Left ventricle myocardium inferior (tissue), 1 donor: ENCODE results near the gene RMC1. TPM values are rescaled to one million over a fixed set of nuclear protein-coding genes. Genes with fewer than 3 reads are reported as not detected.

Experiments used
- DNase-seq: peaks from one replicate; pipeline ENCODE4 v3.0.0-alpha.2; 2020
- H3K27ac ChIP-seq: fragments of 200-600 bp; replicated peaks from 2 replicates; pipeline ENCODE4 v1.8.0; 2021
- H3K27me3 ChIP-seq: fragments of 200-600 bp; 2 replicates; pipeline ENCODE4 v1.8.0; 2021; ENCODE audit warnings: low read depth
- H3K36me3 ChIP-seq: fragments of 200-600 bp; 2 replicates; pipeline ENCODE4 v1.8.0; 2021
- H3K4me1 ChIP-seq: fragments of 200-600 bp; 2 replicates; pipeline ENCODE4 v1.8.0; 2021
- H3K4me3 ChIP-seq: fragments of 200-600 bp; 2 replicates; pipeline ENCODE4 v1.8.0; 2021; ENCODE audit warnings: mild to moderate bottlenecking, moderate library complexity
- H3K9me3 ChIP-seq: fragments of 200-600 bp; replicated peaks from 2 replicates; pipeline ENCODE4 v1.8.0; 2021
- intact Hi-C: fragments of 100-400 bp; cut with micrococcal nuclease; formaldehyde crosslinking; loops from one replicate; pipeline ENCODE4 v1.11.0; 2022
- total RNA-seq: library from RNA; stranded (reverse); fragmentation: NEBNext Ultra II Directional; extraction: Animal tissue kit (Norgen Biotek cat#: 25700); gene quantifications from one replicate; pipeline ENCODE4 v1.2.1, GENCODE V29; 2021
- TF ChIP-seq, protein P1 (sequence below): fragments of 200-600 bp; IDR thresholded peaks from 2 replicates; pipeline ENCODE4 v1.8.0; 2021; ENCODE audit warnings: antibody characterized with exemption, mild to moderate bottlenecking, borderline replicate concordance
- donor health status: DM: no; HTN: yes; CAD: no; lungs with severe emphysema.

The RMC1 gene
- total RNA-seq, 1 donor from 2014 or later = 14.7 TPM

DNA sequence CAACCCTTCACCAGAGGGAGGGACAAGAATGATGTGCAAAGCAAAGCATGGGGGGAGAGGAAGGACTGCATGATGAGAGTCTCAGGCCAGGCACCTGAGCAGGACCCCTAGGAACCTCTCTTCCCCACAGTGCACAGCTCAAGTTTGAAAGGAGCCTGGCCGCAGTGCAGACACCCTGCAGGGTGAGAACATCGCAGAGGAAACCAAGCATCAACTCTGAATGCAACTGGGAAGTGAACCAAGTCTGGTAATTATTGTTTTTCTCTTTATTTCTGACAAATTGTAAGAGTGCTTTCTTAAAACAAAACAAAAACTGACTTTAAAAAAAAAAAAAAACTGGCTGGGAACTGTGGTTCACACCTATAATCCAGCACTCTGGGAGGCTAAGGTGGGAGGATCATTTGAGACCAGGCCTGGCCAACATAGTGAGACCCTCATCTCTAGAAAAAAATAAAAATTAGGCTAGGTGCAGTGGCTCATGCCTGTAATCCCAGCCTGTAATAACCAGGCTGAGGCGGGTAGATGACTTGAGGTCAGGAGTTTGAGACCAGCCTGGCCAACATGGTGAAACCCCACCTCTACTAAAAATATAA is 67.7 kb downstream of the RMC1 start:
- no peak for DNase-seq
- peaks cover 61% of the 10 kb centered on the region for H3K36me3 ChIP-seq
- intact Hi-C loops = no loop called here
- no peak overlapping the region for H3K27ac ChIP-seq
- TF ChIP-seq, protein P1, sequence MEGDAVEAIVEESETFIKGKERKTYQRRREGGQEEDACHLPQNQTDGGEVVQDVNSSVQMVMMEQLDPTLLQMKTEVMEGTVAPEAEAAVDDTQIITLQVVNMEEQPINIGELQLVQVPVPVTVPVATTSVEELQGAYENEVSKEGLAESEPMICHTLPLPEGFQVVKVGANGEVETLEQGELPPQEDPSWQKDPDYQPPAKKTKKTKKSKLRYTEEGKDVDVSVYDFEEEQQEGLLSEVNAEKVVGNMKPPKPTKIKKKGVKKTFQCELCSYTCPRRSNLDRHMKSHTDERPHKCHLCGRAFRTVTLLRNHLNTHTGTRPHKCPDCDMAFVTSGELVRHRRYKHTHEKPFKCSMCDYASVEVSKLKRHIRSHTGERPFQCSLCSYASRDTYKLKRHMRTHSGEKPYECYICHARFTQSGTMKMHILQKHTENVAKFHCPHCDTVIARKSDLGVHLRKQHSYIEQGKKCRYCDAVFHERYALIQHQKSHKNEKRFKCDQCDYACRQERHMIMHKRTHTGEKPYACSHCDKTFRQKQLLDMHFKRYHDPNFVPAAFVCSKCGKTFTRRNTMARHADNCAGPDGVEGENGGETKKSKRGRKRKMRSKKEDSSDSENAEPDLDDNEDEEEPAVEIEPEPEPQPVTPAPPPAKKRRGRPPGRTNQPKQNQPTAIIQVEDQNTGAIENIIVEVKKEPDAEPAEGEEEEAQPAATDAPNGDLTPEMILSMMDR = no peak
- H3K9me3 ChIP-seq = no peaks in the 10 kb centered on the region
- peaks cover 39% of the 10 kb centered on the region for H3K4me1 ChIP-seq
- no peaks in the 10 kb centered on the region for H3K27me3 ChIP-seq
- H3K4me3 ChIP-seq = no peak overlapping the region

DNA sequence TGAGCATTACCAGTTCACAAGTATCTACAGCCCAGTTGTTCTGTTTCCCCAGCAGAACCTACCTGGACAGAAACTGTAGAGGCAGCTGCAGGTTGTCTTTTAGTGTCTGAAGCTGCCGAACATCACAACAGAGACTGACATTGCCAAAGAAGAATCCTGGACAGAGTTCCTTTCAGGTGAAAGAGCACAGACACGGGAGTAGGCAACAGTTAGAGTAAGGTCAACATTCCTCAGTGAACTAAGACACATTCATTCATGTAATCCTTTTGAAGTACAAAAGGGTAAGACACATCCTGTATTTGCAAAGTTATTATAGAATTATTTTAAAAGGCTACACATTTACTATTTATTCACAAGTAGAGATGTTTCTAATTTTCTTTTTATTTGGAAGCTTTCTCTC is 68.7 kb downstream of the RMC1 start:
- H3K9me3 ChIP-seq = no peaks in the 10 kb centered on the region
- H3K36me3 ChIP-seq = peaks cover 54% of the 10 kb centered on the region
- intact Hi-C loops = no loop called here
- no peak overlapping the region for H3K4me3 ChIP-seq
- no peak for DNase-seq
- H3K4me1 ChIP-seq = peaks cover 39% of the 10 kb centered on the region
- TF ChIP-seq, protein P1 = no peak
- H3K27me3 ChIP-seq = no peaks in the 10 kb centered on the region
- H3K27ac ChIP-seq = peak overlapping the region; percentile 50

DNA sequence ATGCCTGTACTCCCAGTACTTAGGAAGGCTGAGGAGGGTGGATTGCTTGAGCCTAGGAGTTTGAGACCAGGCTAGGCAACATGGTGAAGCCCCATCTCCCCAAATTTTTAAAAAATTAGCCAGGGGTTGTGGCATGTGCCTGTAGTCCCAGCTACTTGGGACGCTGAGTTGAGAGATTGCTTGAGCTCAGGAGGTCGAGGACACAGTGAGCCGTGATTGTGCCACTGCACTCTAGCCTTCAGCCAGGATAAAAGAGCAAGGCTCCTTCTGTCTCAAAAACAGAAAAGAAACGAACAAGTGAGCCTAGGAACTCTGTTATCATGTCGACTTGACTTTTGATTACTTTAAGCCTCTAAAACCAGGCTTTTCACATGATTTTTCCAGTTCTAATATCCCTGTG is 69.3 kb downstream of the RMC1 start:
- TF ChIP-seq, protein P1 = no peak
- DNase-seq = no peak
- Histone ChIP-seq H3K27ac (peak overlapping the region; percentile 50), H3K9me3 (no peaks in the 10 kb centered on the region), H3K4me3 (no peak overlapping the region), H3K36me3 (peaks cover 48% of the 10 kb centered on the region), H3K27me3 (no peaks in the 10 kb centered on the region), H3K4me1 (peaks cover 39% of the 10 kb centered on the region)
- intact Hi-C loops = no loop called here

DNA sequence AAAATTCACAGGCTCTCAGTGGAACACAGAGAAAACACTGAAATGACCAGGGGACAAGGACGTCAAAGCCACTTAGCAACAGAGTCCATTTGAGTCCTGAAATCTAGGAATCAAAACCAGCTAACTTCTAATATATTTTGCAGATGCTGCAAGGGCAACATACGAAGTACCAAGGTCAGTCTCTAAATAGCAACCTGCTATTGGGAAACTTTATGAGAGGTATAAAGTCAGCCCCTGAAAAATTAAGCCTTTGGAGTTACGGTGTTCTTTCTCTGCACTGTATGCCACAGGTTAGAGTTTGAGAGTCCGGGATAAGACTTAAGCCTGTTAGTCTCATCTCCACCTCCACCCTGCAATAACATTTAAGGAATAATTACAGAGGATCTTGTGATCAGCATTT is 69.7 kb downstream of the RMC1 start:
- H3K9me3 ChIP-seq = no peaks in the 10 kb centered on the region
- TF ChIP-seq, protein P1 = no peak
- H3K4me1 ChIP-seq = peaks cover 39% of the 10 kb centered on the region
- intact Hi-C loops = no loop called here
- peak overlapping the region; percentile 50 for H3K27ac ChIP-seq
- H3K36me3 ChIP-seq = peaks cover 44% of the 10 kb centered on the region
- H3K4me3 ChIP-seq = no peak overlapping the region
- no peak for DNase-seq
- H3K27me3 ChIP-seq = no peaks in the 10 kb centered on the region

DNA sequence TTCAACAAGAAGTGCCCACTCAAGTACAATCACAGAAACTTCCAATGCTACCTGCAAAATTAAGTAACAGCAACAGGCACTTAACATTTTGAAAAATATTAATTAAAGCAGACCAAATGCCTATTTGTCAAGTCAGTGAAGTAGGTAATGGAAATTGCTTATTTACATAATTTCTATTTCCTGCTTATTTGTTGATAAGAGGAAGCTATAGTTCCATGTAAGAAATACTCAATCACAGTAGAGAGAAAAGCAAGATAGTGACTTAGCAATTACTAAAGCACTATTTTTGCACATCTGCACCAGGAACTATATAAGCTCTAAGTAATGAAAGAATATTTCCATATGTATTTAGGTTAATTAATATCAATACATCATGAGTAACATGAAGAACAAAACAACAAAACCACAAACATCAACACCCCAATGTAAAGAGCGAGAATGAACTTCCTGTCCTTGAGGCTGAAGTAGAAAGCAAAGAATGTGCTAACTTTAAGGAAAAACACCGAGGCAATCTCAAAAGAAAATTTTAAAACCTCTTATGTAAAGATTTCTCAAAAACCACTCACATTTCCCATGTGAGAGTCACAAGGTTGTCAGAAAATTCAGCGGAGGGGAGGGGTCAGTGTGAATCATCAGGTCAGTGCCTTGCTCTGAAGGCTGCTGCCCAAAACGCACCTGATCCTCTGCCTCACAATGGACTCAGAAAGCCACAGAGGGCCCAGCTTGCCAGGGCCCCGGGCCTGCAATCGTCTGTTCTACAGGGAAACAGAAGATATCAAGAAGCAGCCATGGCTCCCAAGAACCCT is 70.5 kb downstream of the RMC1 start:
- H3K27ac ChIP-seq = peak overlapping the region; percentile 7
- intact Hi-C loops = no loop called here

More for the DNA sequence above, 70.5 kb downstream of the RMC1 start:
- Histone ChIP-seq H3K27me3 (no peaks in the 10 kb centered on the region), H3K4me1 (peaks cover 45% of the 10 kb centered on the region), H3K9me3 (no peaks in the 10 kb centered on the region), H3K36me3 (peaks cover 36% of the 10 kb centered on the region), H3K4me3 (no peak overlapping the region)
- TF ChIP-seq, protein P1 = no peak
- no peak for DNase-seq
